IMR-90 (cell line): ENCODE measurements around the gene MYH7B. TPM values are rescaled to one million over a fixed set of nuclear protein-coding genes. Genes with fewer than 3 reads are reported as not detected.

Experiments used
- ATAC-seq: fragments of 200-7000 bp; cut with Tn5 transposase; 2 replicates; pipeline ENCODE4 v1.9.1; 2020; ENCODE audit warnings: low read depth, mild to moderate bottlenecking, moderate library complexity
- BruUV-seq: library from RNA; stranded (reverse); fragments of 400-500 nt; replicated peaks from 2 replicates; lab custom pipeline; 2021; lab: Mats Ljungman, UMichigan
- CTCF ChIA-PET: fragments of 300-600 bp; formaldehyde crosslinking; extraction: SDS; loops from one replicate; lab custom pipeline; 2021; ENCODE audit warnings: antibody characterized with exemption; lab: Yijun Ruan, JAX
- POLR2A ChIA-PET: fragments of 300-600 bp; sonication (Branson Sonifier 250); formaldehyde crosslinking; loops from one replicate; lab custom pipeline; 2022; ENCODE audit warnings: antibody characterized with exemption; ENCODE audit not compliant: unreplicated experiment; lab: Charles Lee
- DNase-seq: peaks from one replicate; pipeline ENCODE4 v3.0.0; 2013
- H2AFZ ChIP-seq: replicated peaks from 2 replicates; pipeline ENCODE3; 2013; ENCODE audit warnings: low read length, mild to moderate bottlenecking; ENCODE audit not compliant: poor library complexity
- H2AK5ac ChIP-seq: 2 replicates; pipeline ENCODE4 v1.6.1; 2013; ENCODE audit warnings: low read depth, low read length, inconsistent platforms
- H2AK9ac ChIP-seq: replicated peaks from 2 replicates; pipeline ENCODE3; 2013; ENCODE audit warnings: mild to moderate bottlenecking, low read depth, low read length, moderate library complexity; ENCODE audit not compliant: poor library complexity
- H2BK120ac ChIP-seq: 2 replicates; pipeline ENCODE4 v1.6.1; 2013; ENCODE audit warnings: low read depth, low read length, inconsistent platforms
- H2BK15ac ChIP-seq: 3 replicates; pipeline ENCODE4 v1.6.1; 2013; ENCODE audit warnings: low read depth, low read length, inconsistent platforms
- H2BK20ac ChIP-seq: 2 replicates; pipeline ENCODE4 v1.6.1; 2013; ENCODE audit warnings: low read depth, mild to moderate bottlenecking, inconsistent platforms, low read length, moderate library complexity
- H2BK5ac ChIP-seq: 2 replicates; pipeline ENCODE4 v1.6.1; 2013; ENCODE audit warnings: mild to moderate bottlenecking, low read depth, low read length, inconsistent platforms; ENCODE audit not compliant: poor library complexity, severe bottlenecking
- H3K14ac ChIP-seq: replicated peaks from 2 replicates; pipeline ENCODE4 v1.6.1; 2013; ENCODE audit warnings: low read depth, low read length, inconsistent platforms
- H3K18ac ChIP-seq: 2 replicates; pipeline ENCODE4 v1.6.1; 2013; ENCODE audit warnings: low read depth, low read length, control low read depth
- H3K23ac ChIP-seq: 2 replicates; pipeline ENCODE4 v1.6.1; 2013; ENCODE audit warnings: low read depth, low read length, inconsistent platforms
- H3K27ac ChIP-seq: 2 replicates; pipeline ENCODE4 v1.5.1; 2013; ENCODE audit warnings: mild to moderate bottlenecking, control low read depth, low read length; ENCODE audit not compliant: insufficient read depth
- H3K27me3 ChIP-seq: 2 replicates; pipeline ENCODE4 v1.6.1; 2013; ENCODE audit warnings: low read length; ENCODE audit not compliant: control insufficient read depth, insufficient read depth
- H3K36me3 ChIP-seq: 2 replicates; pipeline ENCODE4 v1.6.1; 2013; ENCODE audit warnings: low read length, mixed read lengths; ENCODE audit not compliant: control insufficient read depth, insufficient read depth
- H3K4ac ChIP-seq: 2 replicates; pipeline ENCODE4 v1.6.1; 2013; ENCODE audit warnings: low read depth, low read length, inconsistent platforms
- H3K4me1 ChIP-seq: 2 replicates; pipeline ENCODE4 v1.6.1; 2013; ENCODE audit warnings: low read length, mixed read lengths; ENCODE audit not compliant: control insufficient read depth, insufficient read depth
- H3K4me2 ChIP-seq: 2 replicates; pipeline ENCODE4 v1.6.1; 2013; ENCODE audit warnings: low read depth, mild to moderate bottlenecking, control low read depth, low read length, moderate library complexity
- H3K4me3 ChIP-seq: 2 replicates; pipeline ENCODE4 v1.5.1; 2013; ENCODE audit warnings: low read depth, mild to moderate bottlenecking, control low read depth, low read length, moderate library complexity; ENCODE audit not compliant: insufficient read depth
- H3K56ac ChIP-seq: 2 replicates; pipeline ENCODE4 v1.6.1; 2013; ENCODE audit warnings: low read length, inconsistent platforms; ENCODE audit not compliant: insufficient read depth; ENCODE audit errors: extremely low read depth
- H3K79me1 ChIP-seq, 2 experiments: 2 replicates each; pipeline ENCODE4 v1.6.1; 2013; ENCODE audit warnings: low read length in 2 of 2, inconsistent platforms in 1 of 2, low read depth in 1 of 2
- H3K9ac ChIP-seq: 2 replicates; pipeline ENCODE4 v1.6.1; 2013; ENCODE audit warnings: low read depth, low read length, control low read depth
- H3K9me1 ChIP-seq: 2 replicates; pipeline ENCODE4 v1.6.1; 2013; ENCODE audit warnings: low read length, inconsistent platforms; ENCODE audit not compliant: insufficient read depth
- H3K9me3 ChIP-seq: 2 replicates; pipeline ENCODE4 v1.6.1; 2013; ENCODE audit warnings: low read length; ENCODE audit not compliant: control insufficient read depth, insufficient read depth
- H4K20me1 ChIP-seq: 2 replicates; pipeline ENCODE4 v1.6.1; 2013; ENCODE audit warnings: low read length, inconsistent platforms; ENCODE audit not compliant: insufficient read depth
- H4K5ac ChIP-seq: 2 replicates; pipeline ENCODE4 v1.6.1; 2013; ENCODE audit warnings: mild to moderate bottlenecking, low read depth, low read length, control low read depth
- H4K8ac ChIP-seq, 2 experiments: 2 replicates each; pipeline ENCODE4 v1.6.1; 2013; ENCODE audit warnings: low read depth in 2 of 2, low read length in 2 of 2, control low read depth in 1 of 2, inconsistent platforms in 1 of 2
- H4K91ac ChIP-seq: 2 replicates; pipeline ENCODE4 v1.6.1; 2013; ENCODE audit warnings: low read depth, low read length, inconsistent platforms; ENCODE audit not compliant: insufficient read depth
- CEBPB ChIP-seq: IDR thresholded peaks from 2 replicates; pipeline ENCODE4 v1.6.1; 2012; ENCODE audit warnings: low read depth, low read length, improper control_type of control experiment
- MAZ ChIP-seq: IDR thresholded peaks from 2 replicates; pipeline ENCODE4 v1.6.1; 2012; ENCODE audit warnings: low read depth, mild to moderate bottlenecking, low read length, improper control_type of control experiment, moderate library complexity, borderline replicate concordance
- NFE2L2 ChIP-seq: fragments of 150-350 bp; IDR thresholded peaks from 2 replicates; pipeline ENCODE4 v1.6.1; 2016; ENCODE audit warnings: low read depth, mild to moderate bottlenecking, low read length
- POLR2A ChIP-seq: IDR thresholded peaks from 2 replicates; pipeline ENCODE4 v1.6.1; 2012; ENCODE audit warnings: mild to moderate bottlenecking, low read depth, low read length
- RAD21 ChIP-seq: IDR thresholded peaks from 2 replicates; pipeline ENCODE4 v1.6.1; 2012; ENCODE audit warnings: low read length, improper control_type of control experiment
- RFX5 ChIP-seq: IDR thresholded peaks from 2 replicates; pipeline ENCODE4 v1.8.0; 2012; ENCODE audit warnings: low read depth, mild to moderate bottlenecking, low read length, moderate library complexity
- WGBS, 2 experiments: methylation state at CpG; one replicate each; pipeline versions ENCODE4 v1.1.5 to v1.1.7; 2013; ENCODE audit warnings: missing lambda C conversion rate in 2 of 2; ENCODE audit not compliant: insufficient read length in 1 of 2; ENCODE audit errors: extremely low coverage in 2 of 2; 5-methylcytosine and 5-hydroxymethylcytosine counted together
- dilution Hi-C: fragments of 300-500 bp; cut with HindIII; formaldehyde crosslinking; loops from one replicate; pipeline ENCODE4 v1.14.3; 2018; ENCODE audit warnings: low sequenced_read_pairs; ENCODE audit not compliant: unreplicated experiment
- in situ Hi-C: fragments of 300-500 bp; cut with MboI; formaldehyde crosslinking; loops from 3 replicates; pipeline ENCODE4 v1.14.3; 2019; ENCODE audit warnings: low sequenced_read_pairs, inconsistent platforms, mixed read lengths
- intact Hi-C: fragments of 100-400 bp; cut with micrococcal nuclease; formaldehyde crosslinking; loops from 2 replicates; pipeline ENCODE4 v1.10.0; 2022
- polyA plus RNA-seq, 3 experiments: library from polyadenylated mRNA; depleted of rRNA; stranded (reverse); fragments of >200 nt; gene quantifications; 2 replicates each; pipeline ENCODE4 v1.2.3, GENCODE V29; 2012; ENCODE audit warnings: low replicate concordance in 1 of 3
- total RNA-seq: library from RNA; depleted of rRNA; stranded (reverse); fragments of >200 nt; gene quantifications from 2 replicates; pipeline ENCODE4 v1.2.3, GENCODE V29; 2012
- TF ChIP-seq, protein P1 (sequence below): fragments of 150-350 bp; IDR thresholded peaks from 2 replicates; pipeline ENCODE4 v1.6.1; 2017; ENCODE audit warnings: mild to moderate bottlenecking, antibody characterized with exemption, low read length, low read depth
- TF ChIP-seq, protein P2 (sequence below): fragments of 150-350 bp; IDR thresholded peaks from 2 replicates; pipeline ENCODE4 v1.6.1; 2016; ENCODE audit warnings: low read depth, mild to moderate bottlenecking, low read length, moderate library complexity, borderline replicate concordance
- TF ChIP-seq, protein P3 (sequence below): conservative IDR thresholded peaks from 2 replicates; pipeline ENCODE4 v1.5.1; 2012; ENCODE audit warnings: mild to moderate bottlenecking, low read depth, low read length, improper control_type of control experiment

MYH7B gene
- total and polyA plus RNA-seq, 2 of the 4 experiments (the other 2 are of a cell fraction), result 0.09 TPM; not detected in 1

DNA sequence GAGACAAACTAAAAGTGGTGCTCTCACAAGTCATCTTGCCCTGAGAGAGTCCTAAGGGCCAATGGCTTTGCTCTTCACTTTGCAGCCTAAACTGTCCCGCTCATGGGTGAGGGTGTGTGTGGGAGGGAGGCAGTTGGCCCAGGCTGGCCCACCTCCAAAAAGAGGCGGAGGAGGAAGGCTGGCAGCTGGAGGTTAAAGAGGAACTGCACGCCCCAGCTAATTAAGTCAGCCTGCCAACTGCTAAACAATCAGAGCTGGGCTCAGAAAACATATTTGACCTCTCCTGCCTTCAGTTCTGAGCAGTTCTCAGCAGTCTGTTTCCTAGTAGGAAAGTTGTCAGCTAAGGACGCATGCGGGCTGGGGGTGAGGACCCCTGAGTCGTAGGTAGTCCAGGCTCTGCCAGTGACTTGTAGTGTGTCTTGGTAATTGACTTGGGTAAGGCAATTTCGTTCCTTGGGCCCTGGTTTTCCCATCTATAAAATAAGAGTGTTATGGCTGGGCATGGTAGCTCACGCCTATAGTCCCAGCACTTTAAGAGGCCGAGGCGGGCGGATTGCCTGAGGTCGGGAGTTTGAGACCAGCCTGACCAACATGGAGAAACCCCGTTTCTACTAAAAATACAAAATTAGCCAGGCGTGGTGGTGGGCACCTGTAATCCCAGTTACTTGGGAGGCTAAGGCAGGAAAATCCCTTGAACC, 17.1 kb upstream of the MYH7B start:
- Histone ChIP-seq H3K36me3 (peaks cover 36% of the 10 kb centered on the region), H4K8ac (no peak overlapping the region), H3K79me1 (no peaks in the 10 kb centered on the region; a peak in 1 of 4 replicates), H4K20me1 (no peaks in the 10 kb centered on the region), H3K4me3 (no peak overlapping the region), H3K9me3 (no peaks in the 10 kb centered on the region), H2BK5ac (no peak overlapping the region), H3K4me1 (no peaks in the 10 kb centered on the region; the same call in 1 of the 2 replicates), H3K18ac (no peak overlapping the region), H3K27ac (no peak overlapping the region), H2BK120ac (no peak overlapping the region), H3K4me2 (no peak overlapping the region), H4K91ac (no peak overlapping the region), H3K9ac (no peak overlapping the region), H2BK15ac (no peak overlapping the region), H3K23ac (no peak overlapping the region), H3K56ac (no peak overlapping the region), H3K27me3 (no peaks in the 10 kb centered on the region), H4K5ac (no peak overlapping the region), H2AK9ac (no peak overlapping the region), H2AFZ (peak overlapping the region; percentile 38), H2BK20ac (no peak overlapping the region), H3K9me1 (peaks cover under 1% of the 10 kb centered on the region), H3K14ac (no peak overlapping the region), H3K4ac (no peak overlapping the region), H2AK5ac (no peak overlapping the region)
- intact Hi-C loops (no loop called here), dilution Hi-C loops (no loop called here), in situ Hi-C loops (no loop called here)
- POLR2A ChIA-PET, result interaction anchor here (0.6 kb wide), 1 partner anchor 321 kb away, joined by 3 read pairs; no protein-coding TSS in a partner anchor
- CTCF ChIA-PET, result interaction anchor here (1.4 kb wide), 1 partner anchor 64 kb away, joined by 3 read pairs; no protein-coding TSS in a partner anchor
- no peak for DNase-seq
- no TSS peak for BruUV-seq
- no peak for ATAC-seq
- TF ChIP-seq MAZ, result no peak
- no peak for TF ChIP-seq CEBPB
- TF ChIP-seq, protein P1, sequence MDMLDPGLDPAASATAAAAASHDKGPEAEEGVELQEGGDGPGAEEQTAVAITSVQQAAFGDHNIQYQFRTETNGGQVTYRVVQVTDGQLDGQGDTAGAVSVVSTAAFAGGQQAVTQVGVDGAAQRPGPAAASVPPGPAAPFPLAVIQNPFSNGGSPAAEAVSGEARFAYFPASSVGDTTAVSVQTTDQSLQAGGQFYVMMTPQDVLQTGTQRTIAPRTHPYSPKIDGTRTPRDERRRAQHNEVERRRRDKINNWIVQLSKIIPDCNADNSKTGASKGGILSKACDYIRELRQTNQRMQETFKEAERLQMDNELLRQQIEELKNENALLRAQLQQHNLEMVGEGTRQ, result no peak
- TF ChIP-seq, protein P2, sequence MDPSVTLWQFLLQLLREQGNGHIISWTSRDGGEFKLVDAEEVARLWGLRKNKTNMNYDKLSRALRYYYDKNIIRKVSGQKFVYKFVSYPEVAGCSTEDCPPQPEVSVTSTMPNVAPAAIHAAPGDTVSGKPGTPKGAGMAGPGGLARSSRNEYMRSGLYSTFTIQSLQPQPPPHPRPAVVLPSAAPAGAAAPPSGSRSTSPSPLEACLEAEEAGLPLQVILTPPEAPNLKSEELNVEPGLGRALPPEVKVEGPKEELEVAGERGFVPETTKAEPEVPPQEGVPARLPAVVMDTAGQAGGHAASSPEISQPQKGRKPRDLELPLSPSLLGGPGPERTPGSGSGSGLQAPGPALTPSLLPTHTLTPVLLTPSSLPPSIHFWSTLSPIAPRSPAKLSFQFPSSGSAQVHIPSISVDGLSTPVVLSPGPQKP, result no peak
- TF ChIP-seq POLR2A, result no peak
- TF ChIP-seq, protein P3, sequence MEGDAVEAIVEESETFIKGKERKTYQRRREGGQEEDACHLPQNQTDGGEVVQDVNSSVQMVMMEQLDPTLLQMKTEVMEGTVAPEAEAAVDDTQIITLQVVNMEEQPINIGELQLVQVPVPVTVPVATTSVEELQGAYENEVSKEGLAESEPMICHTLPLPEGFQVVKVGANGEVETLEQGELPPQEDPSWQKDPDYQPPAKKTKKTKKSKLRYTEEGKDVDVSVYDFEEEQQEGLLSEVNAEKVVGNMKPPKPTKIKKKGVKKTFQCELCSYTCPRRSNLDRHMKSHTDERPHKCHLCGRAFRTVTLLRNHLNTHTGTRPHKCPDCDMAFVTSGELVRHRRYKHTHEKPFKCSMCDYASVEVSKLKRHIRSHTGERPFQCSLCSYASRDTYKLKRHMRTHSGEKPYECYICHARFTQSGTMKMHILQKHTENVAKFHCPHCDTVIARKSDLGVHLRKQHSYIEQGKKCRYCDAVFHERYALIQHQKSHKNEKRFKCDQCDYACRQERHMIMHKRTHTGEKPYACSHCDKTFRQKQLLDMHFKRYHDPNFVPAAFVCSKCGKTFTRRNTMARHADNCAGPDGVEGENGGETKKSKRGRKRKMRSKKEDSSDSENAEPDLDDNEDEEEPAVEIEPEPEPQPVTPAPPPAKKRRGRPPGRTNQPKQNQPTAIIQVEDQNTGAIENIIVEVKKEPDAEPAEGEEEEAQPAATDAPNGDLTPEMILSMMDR, result no peak
- TF ChIP-seq NFE2L2, result no peak
- TF ChIP-seq RAD21, result no peak
- TF ChIP-seq RFX5, result no peak
- 100% methylated on average over 2 of the region's 14 CpGs; no CpG with 5 or more reads in 1 of the 2 experiments for WGBS, 2 experiments
